Measurements from ENCODE around the gene LRCH1.

DNA sequence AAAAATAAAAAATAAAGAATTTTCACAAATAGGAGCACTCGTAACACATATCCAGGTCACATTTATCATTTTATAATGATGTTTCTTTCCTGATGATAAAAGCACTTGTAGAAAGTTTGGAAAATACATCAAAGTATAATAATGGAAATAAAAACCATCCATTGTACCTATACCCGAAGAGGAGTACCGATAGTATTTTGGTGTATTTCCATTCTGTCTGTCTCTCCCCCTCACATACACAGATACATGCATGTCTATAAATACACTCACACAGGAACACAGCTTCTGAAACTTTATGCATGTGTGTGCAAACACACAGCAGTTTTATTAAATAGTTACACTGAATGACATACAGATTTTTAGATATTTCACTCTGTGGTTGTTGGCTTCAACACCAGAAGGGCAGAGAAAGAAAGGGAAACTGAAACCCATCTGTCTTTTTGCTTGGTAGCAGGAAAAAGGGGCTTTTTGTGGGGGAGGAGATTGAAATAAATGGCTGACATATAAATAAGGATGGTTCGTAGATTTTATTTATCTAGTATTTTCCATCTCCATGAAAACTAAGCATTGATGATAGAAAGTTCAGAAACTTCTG is 114.8 kb downstream of the LRCH1 start:
- TF ChIP-seq STAT1 (IDR thresholded peaks at IDR 0.05; ENCODE audit: unreplicated experiment) (no peak), EZH2 (IDR thresholded peaks at IDR 0.05; ENCODE audit: low read depth, unreplicated experiment) (no peak)
- TF ChIP-seq, protein P1, sequence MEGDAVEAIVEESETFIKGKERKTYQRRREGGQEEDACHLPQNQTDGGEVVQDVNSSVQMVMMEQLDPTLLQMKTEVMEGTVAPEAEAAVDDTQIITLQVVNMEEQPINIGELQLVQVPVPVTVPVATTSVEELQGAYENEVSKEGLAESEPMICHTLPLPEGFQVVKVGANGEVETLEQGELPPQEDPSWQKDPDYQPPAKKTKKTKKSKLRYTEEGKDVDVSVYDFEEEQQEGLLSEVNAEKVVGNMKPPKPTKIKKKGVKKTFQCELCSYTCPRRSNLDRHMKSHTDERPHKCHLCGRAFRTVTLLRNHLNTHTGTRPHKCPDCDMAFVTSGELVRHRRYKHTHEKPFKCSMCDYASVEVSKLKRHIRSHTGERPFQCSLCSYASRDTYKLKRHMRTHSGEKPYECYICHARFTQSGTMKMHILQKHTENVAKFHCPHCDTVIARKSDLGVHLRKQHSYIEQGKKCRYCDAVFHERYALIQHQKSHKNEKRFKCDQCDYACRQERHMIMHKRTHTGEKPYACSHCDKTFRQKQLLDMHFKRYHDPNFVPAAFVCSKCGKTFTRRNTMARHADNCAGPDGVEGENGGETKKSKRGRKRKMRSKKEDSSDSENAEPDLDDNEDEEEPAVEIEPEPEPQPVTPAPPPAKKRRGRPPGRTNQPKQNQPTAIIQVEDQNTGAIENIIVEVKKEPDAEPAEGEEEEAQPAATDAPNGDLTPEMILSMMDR (conservative IDR thresholded peaks at IDR 0.05; ENCODE audit: low read depth in 2 of 2), result no peak
